GM19397 (cell line): ENCODE results near the gene HSPA6.
"Not testable (repeated sequence)": the region's sequence is repeated elsewhere in the genome, so short reads cannot be mapped to it uniquely, and the experiment has no call there.

ENCODE experiments used
- ATAC-seq: cut with Tn5 transposase; IDR thresholded peaks from one replicate; pipeline ENCODE4 v1.9.1; 2021; ENCODE audit warnings: mild to moderate bottlenecking, moderate library complexity; ENCODE audit not compliant: unreplicated experiment

HSPA6 gene

DNA sequence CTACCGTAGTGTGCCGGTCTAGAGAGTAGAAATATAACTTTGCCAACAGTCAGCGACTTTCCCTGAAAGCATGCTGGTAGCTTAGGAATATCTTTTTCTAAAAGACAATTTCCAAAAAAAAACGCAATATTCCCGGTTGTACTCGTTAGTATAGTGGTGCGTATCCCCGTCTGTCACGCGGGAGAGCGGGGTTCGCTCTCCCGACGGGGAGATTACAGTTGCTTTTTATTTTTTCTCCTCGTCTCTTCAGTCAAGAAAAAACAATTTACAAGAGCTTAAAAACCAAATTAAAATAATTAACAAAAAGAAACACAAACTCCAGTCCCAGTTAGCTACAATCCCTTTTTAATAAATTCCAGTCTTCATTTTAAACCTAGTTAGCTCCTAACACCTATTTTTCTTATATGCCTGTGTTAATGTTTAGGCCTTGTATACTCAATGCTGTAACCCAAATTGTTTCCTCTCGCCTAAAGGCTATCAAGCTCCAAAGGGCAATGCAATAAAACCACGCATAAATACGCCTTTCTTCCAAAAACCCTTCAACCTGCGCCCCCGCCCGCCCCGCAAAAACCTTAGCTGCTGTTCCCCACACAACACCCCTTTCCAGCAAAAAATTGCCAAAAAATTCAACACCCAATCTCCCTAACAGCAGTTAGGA lies 7.8 kb downstream of the HSPA6 start:
- ATAC-seq, result no peak

DNA sequence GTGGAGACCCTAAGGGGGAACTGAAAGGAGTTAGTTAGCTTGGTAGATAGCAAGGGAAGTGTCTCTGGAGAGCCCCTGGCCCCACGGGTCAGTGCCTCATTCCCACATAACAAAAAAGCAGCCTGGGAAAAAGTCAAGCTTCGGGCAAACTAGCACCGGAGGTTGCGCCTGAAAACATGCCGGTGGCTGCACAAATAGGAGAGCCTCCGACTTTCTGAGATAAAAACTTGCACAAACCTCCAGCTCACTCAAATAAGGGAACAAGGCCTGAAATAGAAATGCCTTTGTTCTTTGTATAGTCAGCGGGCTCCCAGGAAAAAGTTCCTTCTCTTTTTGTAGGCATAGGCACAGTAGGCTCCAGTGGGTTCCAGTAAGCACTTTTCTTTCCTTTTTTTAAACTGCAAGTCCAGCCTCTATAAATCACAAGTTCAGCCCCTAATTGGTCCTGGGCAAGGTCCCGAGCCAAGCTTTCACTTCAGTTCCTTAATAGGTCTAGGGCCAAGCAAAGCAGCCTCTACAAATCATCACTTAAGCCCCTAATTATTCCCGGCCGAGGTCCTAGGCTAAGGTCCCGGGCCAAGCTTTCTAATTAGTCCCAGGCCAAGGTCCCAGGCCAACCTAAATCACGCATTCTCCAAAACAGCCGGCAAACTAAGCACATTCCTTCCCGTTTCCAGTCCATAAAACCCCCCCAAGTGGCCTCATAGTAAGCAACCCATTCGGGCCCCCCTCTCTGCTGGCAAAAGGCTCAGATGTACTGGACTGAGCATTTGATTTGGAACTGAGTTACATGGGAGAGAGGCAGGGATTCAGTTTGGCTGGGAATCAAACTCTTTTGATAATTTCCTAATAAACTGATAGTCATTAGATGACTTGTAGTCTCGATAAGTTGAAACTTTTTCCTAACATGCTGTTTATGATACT lies 8.6 kb downstream of the HSPA6 start:
- not testable (repeated sequence) for ATAC-seq

DNA sequence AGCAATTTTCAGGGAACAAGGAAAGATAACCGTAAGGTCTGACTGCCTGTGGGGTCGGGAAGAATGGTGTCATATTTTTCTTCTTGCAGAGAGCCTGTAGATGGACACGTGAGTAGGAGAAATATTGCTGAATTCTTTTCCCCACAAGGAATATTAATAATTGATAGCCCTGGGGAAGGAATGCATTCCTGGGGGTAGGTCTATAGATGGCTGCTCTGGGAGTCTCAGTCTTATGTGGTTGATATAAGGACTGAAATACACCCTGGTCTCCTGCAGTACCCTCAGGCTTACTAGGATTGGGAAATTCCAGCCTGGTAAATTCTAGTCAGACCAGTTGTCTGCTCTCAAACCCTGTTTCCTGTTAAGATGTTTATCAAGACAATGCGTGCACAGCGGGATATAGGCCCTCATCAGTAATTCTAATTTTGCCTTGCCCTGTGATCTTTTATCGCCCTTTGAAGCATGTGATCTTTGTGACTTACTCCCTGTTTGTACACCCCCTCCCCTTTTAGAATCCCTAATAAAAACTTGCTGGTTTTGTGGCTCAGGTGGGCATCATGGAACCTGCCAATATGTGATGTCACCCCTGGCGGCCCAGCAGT lies 12.8 kb downstream of the HSPA6 start:
- ATAC-seq, result not testable (repeated sequence)

DNA sequence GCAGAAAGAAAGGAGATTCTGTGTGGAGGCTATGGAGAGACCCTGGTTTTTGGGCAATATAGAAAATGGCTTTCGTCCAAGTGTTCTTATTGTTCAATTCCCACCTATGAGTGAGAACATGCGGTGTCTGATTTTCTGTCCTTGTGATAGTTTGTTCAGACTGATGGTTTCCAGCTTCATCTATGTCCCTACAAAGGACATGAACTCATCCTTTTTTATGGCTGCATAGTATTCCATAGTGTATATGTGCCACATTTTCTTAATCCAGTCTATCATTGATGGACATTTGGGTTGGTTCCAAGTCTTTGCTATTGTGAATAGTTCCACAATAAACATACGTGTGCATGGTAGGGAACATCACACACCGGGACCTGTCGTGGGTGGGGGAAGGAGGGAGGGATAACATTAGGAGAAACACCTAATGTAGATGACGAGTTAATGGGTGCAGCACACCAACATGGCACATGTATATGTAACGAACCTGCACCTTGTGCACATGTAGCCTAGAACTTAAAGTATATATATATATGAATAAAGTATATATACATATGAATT lies 14.7 kb downstream of the HSPA6 start:
- not testable (repeated sequence) for ATAC-seq

DNA sequence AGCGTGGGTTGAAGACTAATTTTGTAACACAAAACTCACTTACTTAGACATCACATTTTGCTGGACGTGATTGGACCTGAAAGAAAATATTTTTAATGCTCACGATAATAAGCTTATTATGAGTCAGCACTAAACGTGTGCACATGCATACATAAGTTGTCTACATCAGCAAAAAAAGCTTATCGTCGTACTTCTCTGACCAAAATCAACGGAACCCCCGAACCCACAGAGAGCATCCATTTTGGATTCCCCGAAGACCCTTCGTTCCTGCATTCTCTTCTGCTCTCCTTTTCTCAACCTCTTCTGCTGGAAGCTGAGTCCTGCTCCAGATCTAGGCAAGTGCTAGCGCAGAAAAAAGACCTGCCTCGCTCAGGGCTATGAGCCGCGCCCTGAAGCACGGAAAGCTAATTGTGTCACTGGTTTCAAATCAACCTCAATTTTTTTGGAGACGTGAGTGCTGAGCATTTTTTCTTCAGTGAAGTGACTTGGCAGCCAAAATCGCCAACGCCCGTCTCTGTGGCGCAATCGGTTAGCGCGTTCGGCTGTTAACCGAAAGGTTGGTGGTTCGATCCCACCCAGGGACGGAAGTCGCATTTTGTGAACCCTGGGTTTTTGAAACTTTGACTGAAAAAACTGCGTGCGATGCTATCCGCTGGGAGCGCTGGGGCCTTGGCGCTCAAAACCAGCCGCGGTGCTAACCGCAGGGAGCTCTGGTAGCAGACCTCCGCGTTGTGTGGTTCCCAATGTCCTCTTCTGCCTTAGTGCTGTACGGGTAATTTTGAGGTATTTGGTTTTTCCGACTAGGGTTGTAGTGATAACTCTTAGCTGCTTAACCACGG lies 15.6 kb downstream of the HSPA6 start:
- peak; percentile 61 for ATAC-seq

DNA sequence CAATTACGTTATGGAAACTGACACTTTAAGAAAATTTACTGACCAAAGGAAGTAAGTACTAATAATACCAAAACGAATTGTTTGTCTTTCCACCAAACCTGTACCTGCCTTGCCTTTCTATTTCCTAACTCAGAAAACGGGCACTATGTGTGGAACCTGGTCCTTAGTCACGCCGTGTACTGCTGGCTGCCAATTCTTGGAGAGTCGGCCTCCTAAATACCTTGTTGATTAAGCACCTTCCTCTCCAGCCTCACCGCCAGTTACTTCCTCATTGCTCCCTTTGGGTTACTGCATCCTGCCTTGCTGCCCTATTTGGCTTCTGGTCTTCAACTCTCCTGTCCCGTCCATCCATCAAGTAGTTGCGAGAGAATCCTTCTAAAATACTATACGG lies 16.2 kb downstream of the HSPA6 start:
- ATAC-seq, result not testable (repeated sequence)

DNA sequence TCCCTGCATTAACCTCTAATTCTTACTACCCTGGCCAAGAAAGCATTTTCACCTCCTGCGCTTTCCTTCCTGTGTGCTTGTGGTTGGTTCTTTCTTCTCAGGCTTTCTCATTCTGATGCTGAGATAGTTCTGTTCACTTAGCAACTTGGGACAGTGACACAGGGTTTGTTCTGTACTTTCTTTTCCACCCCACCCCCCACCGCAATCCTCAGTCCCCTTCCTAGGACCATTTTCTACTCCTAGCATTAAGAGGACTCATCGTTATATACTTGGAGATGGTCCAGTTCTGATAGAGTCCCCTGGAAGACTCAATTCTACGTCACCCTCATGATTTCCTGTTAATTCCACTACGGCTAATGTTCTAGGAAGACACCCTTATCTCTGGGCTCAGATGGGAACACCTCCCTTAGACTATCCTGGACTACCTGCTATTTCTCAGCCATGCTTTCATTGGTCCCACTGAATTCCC lies 17.8 kb downstream of the HSPA6 start:
- ATAC-seq, result peak; percentile 35

DNA sequence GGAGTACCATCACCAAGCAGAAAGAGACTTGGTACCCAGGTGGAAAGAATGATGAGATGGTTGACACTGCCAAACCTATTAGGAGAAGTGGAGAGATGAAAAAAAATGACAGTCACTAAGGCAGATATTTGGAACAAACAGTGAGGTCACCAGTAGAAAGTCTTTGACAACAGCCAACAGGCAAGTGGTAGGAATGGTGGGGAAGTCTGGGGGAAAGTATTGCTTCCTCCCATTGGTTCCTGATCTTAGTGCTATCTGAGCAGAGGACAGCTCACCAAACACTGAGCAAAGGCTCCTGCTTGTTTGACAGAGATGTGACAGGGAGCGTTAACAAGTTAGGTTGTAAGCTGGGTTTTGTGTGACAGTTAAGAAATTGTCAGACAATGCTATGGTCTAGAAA lies 18.8 kb downstream of the HSPA6 start:
- ATAC-seq, result not testable (repeated sequence)

DNA sequence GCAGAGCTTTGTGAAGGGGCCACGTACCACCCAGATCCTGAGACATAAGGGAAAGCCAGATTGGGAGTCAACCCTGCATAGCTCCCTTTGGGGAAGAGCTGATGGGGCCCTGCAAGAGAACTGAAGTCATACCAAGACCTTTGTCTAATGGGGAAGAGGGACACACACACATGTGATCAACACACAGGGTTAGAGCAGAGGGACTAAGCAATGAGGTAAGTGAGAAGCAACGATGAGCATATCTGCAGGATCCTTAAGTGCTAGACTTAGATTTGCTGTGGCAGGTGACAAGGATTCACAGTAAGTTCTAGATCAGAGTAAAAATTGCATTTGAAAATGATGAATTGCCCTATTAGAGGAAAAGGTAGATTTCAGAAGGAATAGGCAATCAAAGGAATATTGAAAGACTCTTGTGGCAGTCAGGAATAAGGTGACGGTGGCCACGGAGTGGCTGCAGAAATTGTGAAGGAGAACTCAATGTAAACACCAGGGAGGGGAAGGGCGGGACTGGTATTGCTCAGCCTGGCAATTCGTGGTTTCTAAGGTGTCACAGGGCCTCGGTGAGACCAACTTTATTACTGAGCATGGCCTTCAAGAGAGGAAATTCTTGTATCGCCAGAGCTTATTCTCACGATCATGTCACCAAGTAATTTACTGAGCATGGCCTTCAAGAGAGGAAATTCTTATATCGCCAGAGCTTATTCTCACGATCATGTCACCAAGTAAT lies 20.8 kb downstream of the HSPA6 start:
- not testable (repeated sequence) for ATAC-seq

DNA sequence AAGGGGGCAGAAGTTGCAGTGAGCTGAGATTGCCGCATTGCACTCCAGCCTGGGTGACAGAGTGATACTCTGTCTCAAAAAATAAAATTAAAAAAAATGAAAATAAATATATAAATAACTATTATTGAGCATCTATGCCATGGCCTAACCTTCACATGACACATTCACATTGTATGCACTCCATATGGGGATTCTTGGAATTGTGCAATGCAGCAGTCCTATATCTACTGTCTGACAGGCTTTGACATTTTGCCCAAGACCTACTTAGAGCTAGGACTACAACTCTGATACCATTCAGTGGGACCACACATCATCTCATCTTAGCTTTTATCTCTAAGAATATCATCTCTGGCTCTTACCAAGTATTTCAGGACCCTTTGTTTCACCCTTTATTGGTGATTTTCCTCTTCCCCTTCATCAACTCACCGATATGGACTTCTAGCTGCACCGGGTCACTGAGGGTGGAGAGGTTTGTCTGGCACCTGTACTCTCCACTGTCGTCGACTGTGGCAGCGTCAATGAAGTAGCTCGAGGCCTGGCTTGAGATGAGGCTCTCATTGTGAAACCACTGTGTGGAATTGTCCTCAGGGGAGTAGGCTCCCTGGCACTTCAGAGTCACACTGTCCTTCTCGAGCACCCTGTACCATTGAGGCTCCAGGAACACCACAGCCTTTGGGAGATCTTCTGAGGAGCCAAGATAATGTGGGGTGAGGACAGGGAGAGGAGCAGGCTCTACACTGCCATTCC lies 23.8 kb downstream of the HSPA6 start:
- ATAC-seq, result not testable (repeated sequence)

DNA sequence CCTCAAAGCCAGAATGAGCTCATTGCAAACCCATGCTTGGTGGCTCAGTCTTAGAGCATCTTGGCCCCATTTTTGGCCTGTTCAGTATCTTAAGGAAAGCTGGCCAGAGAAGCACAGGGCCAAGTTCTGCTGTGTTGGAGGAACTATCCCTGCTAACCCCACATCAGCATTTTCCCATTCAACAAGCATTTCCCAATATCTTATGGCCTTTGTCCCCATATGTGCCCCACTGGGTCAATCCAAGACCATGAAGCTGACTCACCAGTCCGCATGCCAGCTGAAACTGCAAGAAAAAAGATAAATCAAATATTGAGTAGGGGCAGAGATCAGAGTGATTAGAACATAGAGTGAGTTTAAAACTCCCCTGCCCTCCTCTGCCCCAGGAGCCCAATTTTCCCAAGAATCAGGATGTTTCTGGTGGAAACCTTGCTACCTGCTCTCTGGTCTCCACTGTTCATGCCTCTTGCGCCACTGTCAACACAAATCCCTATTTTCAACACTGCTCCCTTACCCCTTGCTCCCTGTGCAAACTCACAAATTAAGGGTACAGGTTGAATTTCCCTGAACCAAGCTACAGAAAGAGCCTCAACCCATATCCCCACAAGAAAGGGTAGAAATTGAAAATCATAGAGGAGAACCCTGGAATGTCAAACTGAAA lies 24.5 kb downstream of the HSPA6 start:
- not testable (repeated sequence) for ATAC-seq

DNA sequence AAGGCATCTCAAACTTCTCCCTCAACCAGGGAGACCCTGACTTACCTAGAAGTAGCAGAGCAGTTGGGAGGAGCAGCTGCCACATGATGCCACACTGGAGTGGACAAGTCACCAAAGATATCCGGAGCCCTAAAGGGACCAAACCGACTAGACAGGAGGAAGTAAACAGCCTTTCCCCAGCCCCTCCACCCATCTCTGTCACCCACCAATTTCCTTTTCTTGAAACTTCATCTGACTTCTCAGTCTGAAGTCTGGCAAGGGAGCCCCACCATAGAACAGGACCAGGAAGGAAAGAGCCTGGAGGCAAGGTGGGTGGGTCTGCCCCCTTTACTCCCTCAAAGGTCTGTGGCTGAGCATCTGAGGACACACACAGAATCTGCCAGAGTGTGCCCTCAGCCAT lies 25.3 kb downstream of the HSPA6 start, which contains the start of gene FCGR3A:
Gene FCGR3A, minus strand, starts transcription at position 167 of the 400 bp plus-strand sequence. Its CDS starts 82 bp downstream, at position 85.
- no peak for ATAC-seq

DNA sequence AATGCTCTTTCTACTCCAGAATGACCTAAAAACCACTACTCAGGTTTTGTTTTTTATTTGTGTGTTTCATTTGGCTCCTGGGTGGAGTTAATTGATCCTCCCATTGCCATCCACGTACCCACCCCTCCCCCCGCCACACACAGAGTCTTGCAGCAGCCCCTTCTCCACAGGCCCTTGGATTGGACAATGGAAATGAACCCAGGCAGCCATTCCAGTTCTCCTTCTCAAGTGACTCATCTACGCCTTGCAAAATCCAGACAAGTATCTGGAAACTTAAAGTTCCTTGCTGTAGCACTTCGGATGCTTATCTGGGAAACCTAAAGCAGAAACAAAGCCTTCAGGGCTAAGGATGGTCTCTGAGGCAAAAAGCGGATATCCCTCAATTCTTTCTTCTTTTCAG lies 26.6 kb downstream of the HSPA6 start:
- not testable (repeated sequence) for ATAC-seq

DNA sequence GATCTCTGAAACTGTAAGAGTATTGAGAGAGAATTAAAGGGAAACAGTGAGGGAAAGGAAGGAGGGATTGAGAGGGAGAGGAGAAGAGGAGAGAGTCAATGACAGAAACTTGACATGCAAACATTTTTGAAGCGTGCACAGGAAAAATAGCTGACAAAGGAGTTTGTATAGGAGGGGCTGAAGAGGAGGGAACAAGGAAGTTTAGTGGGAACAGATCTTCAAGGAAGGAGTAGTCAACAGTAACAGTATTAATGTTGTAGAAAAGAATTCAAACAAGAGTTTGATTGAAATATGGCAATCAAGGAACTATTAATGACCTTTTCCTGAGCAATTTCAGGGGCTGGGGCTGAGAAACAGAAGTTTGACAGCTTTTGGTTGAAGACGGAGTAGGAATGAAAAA lies 29.3 kb downstream of the HSPA6 start:
- ATAC-seq, result not testable (repeated sequence)

DNA sequence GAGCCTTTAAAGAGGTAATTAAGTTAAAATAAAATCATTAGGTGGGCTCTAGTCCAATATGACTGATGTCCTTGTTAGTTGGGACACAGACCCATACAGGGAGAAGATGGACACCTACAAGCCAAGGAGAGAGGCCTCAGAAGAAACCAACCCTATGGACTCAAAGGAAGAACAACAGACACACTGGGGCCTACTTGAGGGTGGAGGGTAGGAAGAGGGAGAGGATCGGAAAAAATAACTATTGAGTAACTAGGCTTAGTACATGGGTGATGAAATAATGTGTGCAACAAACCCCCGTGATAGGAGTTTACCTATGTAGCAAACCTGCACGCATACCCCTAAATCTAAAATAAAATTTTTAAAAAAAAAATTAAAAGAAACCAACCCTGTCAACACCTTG lies 30.0 kb downstream of the HSPA6 start:
- not testable (repeated sequence) for ATAC-seq

DNA sequence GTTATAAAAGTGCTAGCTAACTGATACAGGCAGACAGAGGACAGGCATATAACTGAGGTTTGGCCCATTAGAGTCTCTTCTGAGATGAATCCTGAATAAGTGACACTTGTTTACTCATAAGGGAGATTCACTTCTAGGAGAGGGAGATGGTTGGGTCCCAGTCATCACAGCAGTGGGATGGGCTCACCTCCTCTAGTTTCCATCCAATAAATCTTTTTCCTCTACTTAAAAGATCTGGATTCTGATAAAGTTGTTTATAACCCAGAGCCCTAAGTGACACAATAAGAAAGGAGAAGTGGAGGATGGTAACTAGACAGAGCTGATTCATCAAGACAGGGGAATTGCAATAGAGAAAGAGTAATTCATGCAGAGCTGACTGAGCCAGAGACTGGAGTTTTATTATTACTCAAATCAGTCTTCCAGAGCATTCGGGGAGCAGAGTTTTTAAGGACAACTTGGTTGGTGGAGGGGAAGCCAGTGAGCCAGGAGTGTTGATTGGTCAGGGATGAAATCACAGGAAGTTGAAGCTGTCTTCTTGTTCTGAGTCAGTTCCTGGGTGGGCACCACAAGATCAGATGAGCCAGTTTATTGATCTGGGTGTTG lies 30.6 kb downstream of the HSPA6 start:
- not testable (repeated sequence) for ATAC-seq

DNA sequence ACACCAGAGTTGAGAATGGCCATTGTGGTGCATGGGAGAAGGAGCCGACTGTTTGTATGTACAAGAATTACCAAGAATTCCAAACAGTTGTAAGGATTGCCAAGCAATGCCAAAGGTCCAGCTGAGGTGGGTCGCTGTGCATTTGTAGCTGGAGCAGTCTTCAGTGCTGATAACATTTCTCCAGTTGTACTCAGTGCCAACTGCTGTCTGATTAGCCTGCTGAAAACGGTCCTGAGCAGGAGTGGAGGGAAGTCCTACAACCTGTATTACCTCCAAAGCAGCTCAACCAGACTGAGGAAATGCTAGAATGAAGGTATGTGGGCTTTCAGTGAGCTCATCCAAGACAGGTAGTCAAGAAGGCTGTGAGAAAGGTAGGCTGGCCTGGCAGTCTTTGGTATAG lies 31.8 kb downstream of the HSPA6 start:
- ATAC-seq, result not testable (repeated sequence)

DNA sequence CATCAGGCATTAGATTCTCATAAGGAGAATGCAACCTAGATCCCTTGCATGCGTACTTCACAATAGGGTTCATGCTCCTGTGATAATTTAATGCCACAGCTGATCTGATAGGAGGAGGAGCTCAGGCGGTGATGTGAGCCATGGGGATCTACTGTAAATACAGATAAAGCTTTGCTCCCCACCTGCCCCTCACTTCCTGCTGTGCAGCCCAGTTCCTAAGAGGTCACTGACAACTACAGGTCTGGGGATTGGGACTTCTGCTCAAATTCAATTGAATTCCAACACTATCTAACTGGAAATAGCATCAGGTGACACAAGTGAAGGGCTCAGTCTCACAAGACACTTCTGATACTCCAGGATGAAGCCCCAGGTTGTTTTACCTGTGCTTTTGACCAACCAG lies 32.6 kb downstream of the HSPA6 start:
- not testable (repeated sequence) for ATAC-seq
